K562 (cell line): ENCODE results near the gene BAD. TPM values are rescaled to one million over a fixed set of nuclear protein-coding genes. Genes with fewer than 3 reads are reported as not detected.

Experiments used
- ETS2 ChIP-seq: IDR thresholded peaks from 2 replicates; pipeline ENCODE4 v1.6.1; 2016; ENCODE audit warnings: borderline replicate concordance, missing genetic modification characterization, mild to moderate bottlenecking, moderate library complexity, missing compliant biosample characterization; ENCODE audit not compliant: poor library complexity, severe bottlenecking
- FOXK1 ChIP-seq: sonication (generic); formaldehyde crosslinking; IDR thresholded peaks from 2 replicates; pipeline ENCODE4 v1.8.0; 2022; ENCODE audit warnings: missing genetic modification reagents, mild to moderate bottlenecking, borderline replicate concordance
- HMG20B ChIP-seq: fragments of 250-450 bp; sonication (Bioruptor Pico); IDR thresholded peaks from 2 replicates; pipeline ENCODE4 v1.5.0; 2021; ENCODE audit warnings: mild to moderate bottlenecking
- MYBL2 ChIP-seq, 2 experiments: fragments of 450-650 bp in 1 of 2; sonication (generic) in 1 of 2; formaldehyde crosslinking in 1 of 2; IDR thresholded peaks; 2 replicates each; pipeline versions ENCODE4 v1.6.1 to v1.8.1; 2017 to 2022; ENCODE audit warnings: borderline replicate concordance in 1 of 2, inconsistent platforms in 1 of 2, low read depth in 1 of 2, mild to moderate bottlenecking in 1 of 2, missing genetic modification reagents in 1 of 2, moderate library complexity in 1 of 2
- PHB ChIP-seq: fragments of 250-450 bp; sonication (Bioruptor Pico); IDR thresholded peaks from 2 replicates; pipeline ENCODE4 v1.5.0; 2021
- PHF8 ChIP-seq: fragments of 200-600 bp; sonication (generic); IDR thresholded peaks from 2 replicates; pipeline ENCODE4 v1.6.1; 2012; ENCODE audit warnings: mixed run types, mild to moderate bottlenecking, inconsistent platforms, low read length, moderate library complexity, borderline replicate concordance
- PPARD ChIP-seq: fragments of 250-450 bp; sonication (Bioruptor Pico); IDR thresholded peaks from 2 replicates; pipeline ENCODE4 v1.8.0; 2022; ENCODE audit warnings: inconsistent platforms, mild to moderate bottlenecking, moderate library complexity
- TAF7 ChIP-seq: fragments of 450-650 bp; IDR thresholded peaks from 2 replicates; pipeline ENCODE4 v1.6.1; 2016; ENCODE audit warnings: missing genetic modification characterization, missing compliant biosample characterization
- TARDBP ChIP-seq: fragments of 450-650 bp; IDR thresholded peaks from 2 replicates; pipeline ENCODE4 v1.6.1; 2016
- TCF3 ChIP-seq: sonication (generic); formaldehyde crosslinking; IDR thresholded peaks from 2 replicates; pipeline ENCODE4 v1.4.0; 2020; ENCODE audit warnings: mild to moderate bottlenecking, missing genetic modification reagents
- ZNF124 ChIP-seq: sonication (generic); formaldehyde crosslinking; IDR thresholded peaks from 2 replicates; pipeline ENCODE4 v1.8.1; 2022; ENCODE audit warnings: missing genetic modification reagents
- ZNF212 ChIP-seq: fragments of 450-650 bp; formaldehyde crosslinking; IDR thresholded peaks from 2 replicates; pipeline ENCODE4 v1.4.0; 2020; ENCODE audit warnings: mild to moderate bottlenecking
- ZZZ3 ChIP-seq: fragments of 450-650 bp; IDR thresholded peaks from 2 replicates; pipeline ENCODE4 v1.6.1; 2016; ENCODE audit warnings: antibody characterized with exemption, mild to moderate bottlenecking, moderate library complexity
- polyA plus RNA-seq, 8 experiments: library from polyadenylated mRNA; depleted of rRNA in 4 of 8; stranded (reverse) in 5 of 8; unstranded in 3 of 8; fragments of >200 nt; fragmentation: Nextera tagmentation in 2 of 8; fragmentation: Illumina TruSeq in 1 of 8; extraction: Ambion mirVana in 2 of 8; extraction: Trizol in 1 of 8; gene quantifications; 2 replicates each; pipeline versions ENCODE4 v1.2.1 to v1.2.3, GENCODE V29; 2011 to 2014; ENCODE audit warnings: inconsistent platforms in 1 of 8, missing spikeins in 1 of 8
- total RNA-seq, 7 experiments: library from RNA; depleted of rRNA in 6 of 7; stranded (reverse); fragments of >200 nt in 6 of 7; fragmentation: Illumina TruSeq in 2 of 7; extraction: Trizol in 2 of 7; gene quantifications; 2 replicates each; pipeline versions ENCODE4 v1.2.1 to v1.2.3, GENCODE V29; 2011 to 2021; ENCODE audit warnings: low replicate concordance in 1 of 7
- TF ChIP-seq, protein P1 (sequence below): fragments of 450-650 bp; IDR thresholded peaks from 2 replicates; pipeline ENCODE4 v1.6.1; 2016; ENCODE audit warnings: low read depth
- TF ChIP-seq, protein P2 (sequence below): IDR thresholded peaks from 2 replicates; pipeline ENCODE4 v1.6.1; 2016; ENCODE audit warnings: missing genetic modification characterization, missing compliant biosample characterization
- TF ChIP-seq, protein P3 (sequence below): fragments of 450-650 bp; IDR thresholded peaks from 2 replicates; pipeline ENCODE4 v1.6.1; 2016; ENCODE audit warnings: borderline replicate concordance

The BAD gene
- total and polyA plus RNA-seq, 9 of the 15 experiments (the other 6 are each of a cell fraction or from before 2014, with no cell fraction given), result 0.61 to 45.6 (median 11.8) TPM

GRCh38 chr11:64240435-64241240, 43.8 kb downstream of the BAD start, which contains the start of gene FKBP2 (continued):
- TF ChIP-seq, protein P1, sequence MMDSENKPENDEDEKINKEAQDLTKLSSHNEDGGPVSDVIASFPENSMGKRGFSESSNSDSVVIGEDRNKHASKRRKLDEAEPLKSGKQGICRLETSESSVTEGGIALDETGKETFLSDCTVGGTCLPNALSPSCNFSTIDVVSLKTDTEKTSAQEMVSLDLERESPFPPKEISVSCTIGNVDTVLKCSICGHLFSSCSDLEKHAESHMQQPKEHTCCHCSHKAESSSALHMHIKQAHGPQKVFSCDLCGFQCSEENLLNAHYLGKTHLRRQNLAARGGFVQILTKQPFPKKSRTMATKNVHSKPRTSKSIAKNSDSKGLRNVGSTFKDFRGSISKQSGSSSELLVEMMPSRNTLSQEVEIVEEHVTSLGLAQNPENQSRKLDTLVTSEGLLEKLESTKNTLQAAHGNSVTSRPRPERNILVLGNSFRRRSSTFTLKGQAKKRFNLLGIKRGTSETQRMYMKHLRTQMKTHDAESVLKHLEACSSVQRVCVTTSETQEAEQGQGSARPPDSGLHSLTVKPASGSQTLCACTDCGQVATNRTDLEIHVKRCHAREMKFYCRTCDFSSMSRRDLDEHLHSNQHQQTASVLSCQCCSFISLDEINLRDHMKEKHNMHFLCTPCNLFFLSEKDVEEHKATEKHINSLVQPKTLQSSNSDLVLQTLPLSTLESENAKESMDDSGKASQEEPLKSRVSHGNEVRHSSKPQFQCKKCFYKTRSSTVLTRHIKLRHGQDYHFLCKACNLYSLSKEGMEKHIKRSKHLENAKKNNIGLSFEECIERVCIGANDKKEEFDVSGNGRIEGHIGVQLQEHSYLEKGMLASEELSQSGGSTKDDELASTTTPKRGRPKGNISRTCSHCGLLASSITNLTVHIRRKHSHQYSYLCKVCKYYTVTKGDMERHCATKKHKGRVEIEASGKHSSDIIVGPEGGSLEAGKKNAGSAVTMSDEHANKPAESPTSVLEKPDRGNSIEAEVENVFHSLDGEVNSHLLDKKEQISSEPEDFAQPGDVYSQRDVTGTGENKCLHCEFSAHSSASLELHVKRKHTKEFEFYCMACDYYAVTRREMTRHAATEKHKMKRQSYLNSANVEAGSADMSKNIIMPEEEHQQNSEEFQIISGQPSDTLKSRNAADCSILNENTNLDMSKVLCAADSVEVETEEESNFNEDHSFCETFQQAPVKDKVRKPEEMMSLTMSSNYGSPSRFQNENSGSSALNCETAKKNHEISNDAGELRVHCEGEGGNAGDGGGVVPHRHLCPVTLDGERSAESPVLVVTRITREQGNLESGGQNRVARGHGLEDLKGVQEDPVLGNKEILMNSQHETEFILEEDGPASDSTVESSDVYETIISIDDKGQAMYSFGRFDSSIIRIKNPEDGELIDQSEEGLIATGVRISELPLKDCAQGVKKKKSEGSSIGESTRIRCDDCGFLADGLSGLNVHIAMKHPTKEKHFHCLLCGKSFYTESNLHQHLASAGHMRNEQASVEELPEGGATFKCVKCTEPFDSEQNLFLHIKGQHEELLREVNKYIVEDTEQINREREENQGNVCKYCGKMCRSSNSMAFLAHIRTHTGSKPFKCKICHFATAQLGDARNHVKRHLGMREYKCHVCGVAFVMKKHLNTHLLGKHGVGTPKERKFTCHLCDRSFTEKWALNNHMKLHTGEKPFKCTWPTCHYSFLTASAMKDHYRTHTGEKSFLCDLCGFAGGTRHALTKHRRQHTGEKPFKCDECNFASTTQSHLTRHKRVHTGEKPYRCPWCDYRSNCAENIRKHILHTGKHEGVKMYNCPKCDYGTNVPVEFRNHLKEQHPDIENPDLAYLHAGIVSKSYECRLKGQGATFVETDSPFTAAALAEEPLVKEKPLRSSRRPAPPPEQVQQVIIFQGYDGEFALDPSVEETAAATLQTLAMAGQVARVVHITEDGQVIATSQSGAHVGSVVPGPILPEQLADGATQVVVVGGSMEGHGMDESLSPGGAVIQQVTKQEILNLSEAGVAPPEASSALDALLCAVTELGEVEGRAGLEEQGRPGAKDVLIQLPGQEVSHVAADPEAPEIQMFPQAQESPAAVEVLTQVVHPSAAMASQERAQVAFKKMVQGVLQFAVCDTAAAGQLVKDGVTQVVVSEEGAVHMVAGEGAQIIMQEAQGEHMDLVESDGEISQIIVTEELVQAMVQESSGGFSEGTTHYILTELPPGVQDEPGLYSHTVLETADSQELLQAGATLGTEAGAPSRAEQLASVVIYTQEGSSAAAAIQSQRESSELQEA, result no peak
- TF ChIP-seq FOXK1, result peak; percentile 18; the same call in 1 of the 2 replicates
- no peak for TF ChIP-seq PPARD (CRISPR knock-in tag)
- TF ChIP-seq PHF8, result peak; percentile 88; the same call in 1 of the 2 replicates
- TF ChIP-seq, protein P2, sequence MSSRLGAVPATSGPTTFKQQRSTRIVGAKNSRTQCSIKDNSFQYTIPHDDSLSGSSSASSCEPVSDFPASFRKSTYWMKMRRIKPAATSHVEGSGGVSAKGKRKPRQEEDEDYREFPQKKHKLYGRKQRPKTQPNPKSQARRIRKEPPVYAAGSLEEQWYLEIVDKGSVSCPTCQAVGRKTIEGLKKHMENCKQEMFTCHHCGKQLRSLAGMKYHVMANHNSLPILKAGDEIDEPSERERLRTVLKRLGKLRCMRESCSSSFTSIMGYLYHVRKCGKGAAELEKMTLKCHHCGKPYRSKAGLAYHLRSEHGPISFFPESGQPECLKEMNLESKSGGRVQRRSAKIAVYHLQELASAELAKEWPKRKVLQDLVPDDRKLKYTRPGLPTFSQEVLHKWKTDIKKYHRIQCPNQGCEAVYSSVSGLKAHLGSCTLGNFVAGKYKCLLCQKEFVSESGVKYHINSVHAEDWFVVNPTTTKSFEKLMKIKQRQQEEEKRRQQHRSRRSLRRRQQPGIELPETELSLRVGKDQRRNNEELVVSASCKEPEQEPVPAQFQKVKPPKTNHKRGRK (tag), result no peak
- no peak for TF ChIP-seq MYBL2 (IDR thresholded peaks at IDR 0.05; ENCODE audit: low read depth)
- TF ChIP-seq MYBL2 (CRISPR knock-in tag; IDR thresholded peaks at IDR 0.05; ENCODE audit: borderline replicate concordance), result no peak
- peak; percentile 85 for TF ChIP-seq TAF7
- no peak for TF ChIP-seq ZNF124 (CRISPR knock-in tag)
- TF ChIP-seq ZZZ3, result no peak
- TF ChIP-seq, protein P3, sequence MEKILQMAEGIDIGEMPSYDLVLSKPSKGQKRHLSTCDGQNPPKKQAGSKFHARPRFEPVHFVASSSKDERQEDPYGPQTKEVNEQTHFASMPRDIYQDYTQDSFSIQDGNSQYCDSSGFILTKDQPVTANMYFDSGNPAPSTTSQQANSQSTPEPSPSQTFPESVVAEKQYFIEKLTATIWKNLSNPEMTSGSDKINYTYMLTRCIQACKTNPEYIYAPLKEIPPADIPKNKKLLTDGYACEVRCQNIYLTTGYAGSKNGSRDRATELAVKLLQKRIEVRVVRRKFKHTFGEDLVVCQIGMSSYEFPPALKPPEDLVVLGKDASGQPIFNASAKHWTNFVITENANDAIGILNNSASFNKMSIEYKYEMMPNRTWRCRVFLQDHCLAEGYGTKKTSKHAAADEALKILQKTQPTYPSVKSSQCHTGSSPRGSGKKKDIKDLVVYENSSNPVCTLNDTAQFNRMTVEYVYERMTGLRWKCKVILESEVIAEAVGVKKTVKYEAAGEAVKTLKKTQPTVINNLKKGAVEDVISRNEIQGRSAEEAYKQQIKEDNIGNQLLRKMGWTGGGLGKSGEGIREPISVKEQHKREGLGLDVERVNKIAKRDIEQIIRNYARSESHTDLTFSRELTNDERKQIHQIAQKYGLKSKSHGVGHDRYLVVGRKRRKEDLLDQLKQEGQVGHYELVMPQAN, result peak; percentile 55
- TF ChIP-seq HMG20B (CRISPR knock-in tag), result no peak
- TF ChIP-seq TCF3, result no peak; the same call in 1 of the 2 replicates
- TF ChIP-seq TARDBP, result no peak; the same call in 1 of the 2 replicates
- no peak for TF ChIP-seq ZNF212 (CRISPR knock-in tag)
- no peak for TF ChIP-seq ETS2 (tag)
- no peak; the same call in 1 of the 2 replicates for TF ChIP-seq PHB (CRISPR knock-in tag)
